CD4-positive, alpha-beta T cell treated with Interleukin-4 for 4 hours (primary cell): ENCODE data around the gene CHST6.
"Not testable (repeated sequence)": the region's sequence is repeated elsewhere in the genome, so short reads cannot be mapped to it uniquely, and the experiment has no call there.

Source experiments
- DNase-seq: peaks from one replicate; pipeline ENCODE4 v3.0.0-alpha.2; 2020

CHST6 gene

GRCh38 chr16:75502916-75503605 lies 7.8 kb upstream of the CHST6 start:
- no peak for DNase-seq

- not testable (repeated sequence) for DNase-seq
Observed at GRCh38 chr16:75501820-75502219, 6.6 kb upstream of the CHST6 start.

GRCh38 chr16:75501359-75501758 lies 6.1 kb upstream of the CHST6 start:
- no peak for DNase-seq

- not testable (repeated sequence) for DNase-seq
Observed at GRCh38 chr16:75498605-75499322, 3.5 kb upstream of the CHST6 start.

GRCh38 chr16:75497558-75497957 lies 2.3 kb upstream of the CHST6 start:
- no peak for DNase-seq

- DNase-seq = no peak
Observed at GRCh38 chr16:75494661-75495075, 573 bp downstream of the CHST6 start.

- no peak for DNase-seq
Observed at GRCh38 chr16:75494184-75494583, 1.1 kb downstream of the CHST6 start.

- no peak for DNase-seq
Observed at GRCh38 chr16:75491876-75492275, 3.4 kb downstream of the CHST6 start.

- DNase-seq = no peak
Observed at GRCh38 chr16:75488322-75488721, 6.9 kb downstream of the CHST6 start.

- DNase-seq = no peak
Observed at GRCh38 chr16:75486676-75487313, 8.4 kb downstream of the CHST6 start.

GRCh38 chr16:75486014-75486675 lies 9.1 kb downstream of the CHST6 start:
- no peak for DNase-seq

- no peak for DNase-seq
Observed at GRCh38 chr16:75485230-75486013, 9.8 kb downstream of the CHST6 start.

- DNase-seq = no peak
Observed at GRCh38 chr16:75483222-75483621, 12.0 kb downstream of the CHST6 start.

- no peak for DNase-seq
Observed at GRCh38 chr16:75482434-75483205, 12.6 kb downstream of the CHST6 start.

GRCh38 chr16:75481475-75481874 lies 13.8 kb downstream of the CHST6 start:
- DNase-seq = no peak

- no peak for DNase-seq
Observed at GRCh38 chr16:75479421-75479990, 15.7 kb downstream of the CHST6 start.

- no peak for DNase-seq
Observed at GRCh38 chr16:75478480-75479345, 16.5 kb downstream of the CHST6 start.

- no peak for DNase-seq
Observed at GRCh38 chr16:75477680-75478473, 17.4 kb downstream of the CHST6 start.

- no peak for DNase-seq
Observed at GRCh38 chr16:75476817-75477216, 18.4 kb downstream of the CHST6 start.

- no peak for DNase-seq
Observed at GRCh38 chr16:75475420-75475847, 19.8 kb downstream of the CHST6 start.
